Measurements from ENCODE around the gene RTF2. TPM values are rescaled to one million over a fixed set of nuclear protein-coding genes. Genes with fewer than 3 reads are reported as not detected.

The RTF2 gene, protein sequence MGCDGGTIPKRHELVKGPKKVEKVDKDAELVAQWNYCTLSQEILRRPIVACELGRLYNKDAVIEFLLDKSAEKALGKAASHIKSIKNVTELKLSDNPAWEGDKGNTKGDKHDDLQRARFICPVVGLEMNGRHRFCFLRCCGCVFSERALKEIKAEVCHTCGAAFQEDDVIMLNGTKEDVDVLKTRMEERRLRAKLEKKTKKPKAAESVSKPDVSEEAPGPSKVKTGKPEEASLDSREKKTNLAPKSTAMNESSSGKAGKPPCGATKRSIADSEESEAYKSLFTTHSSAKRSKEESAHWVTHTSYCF
- 10 to 100 TPM; 80.8 to 82.7 TPM for total RNA-seq

DNA sequence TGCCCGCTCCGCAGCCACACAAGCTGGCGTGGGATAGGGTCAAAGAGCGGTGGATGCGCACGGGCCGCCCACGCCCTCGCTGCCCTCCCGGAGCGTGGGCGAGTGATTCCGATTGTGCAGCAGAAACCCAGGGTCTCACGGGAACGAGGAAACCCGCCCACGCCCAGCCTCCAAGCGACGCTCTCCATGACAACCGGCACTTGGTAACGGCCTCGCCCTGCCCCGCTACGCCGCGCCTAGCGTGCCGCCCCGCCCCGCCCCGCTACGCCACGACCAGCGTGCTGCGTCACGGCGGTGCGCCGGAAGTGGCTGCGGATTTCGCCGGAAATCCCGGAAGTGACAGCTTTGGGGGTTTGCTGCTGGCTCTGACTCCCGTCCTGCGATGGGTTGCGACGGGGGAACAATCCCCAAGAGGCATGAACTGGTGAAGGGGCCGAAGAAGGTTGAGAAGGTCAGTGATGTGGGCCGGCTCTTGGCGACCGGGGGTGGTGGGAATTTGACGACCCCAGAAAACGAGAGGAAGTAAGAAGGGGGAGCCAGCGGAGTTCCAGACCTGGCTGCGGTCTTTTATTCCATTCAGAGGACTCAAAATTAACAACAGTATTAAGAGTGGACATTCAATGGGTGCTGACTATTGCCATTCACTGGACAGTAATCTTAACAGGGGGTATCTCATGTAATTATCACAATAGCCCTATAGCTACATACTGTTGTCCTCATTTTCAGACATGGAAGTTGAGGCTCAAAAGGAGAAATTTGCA is at the start of gene RTF2:
Gene RTF2 (plus strand): TSS at position 312 of the 761 bp plus-strand sequence. CDS start 71 bp downstream, at position 383.
- H3K4me3 Mint-ChIP-seq: peak within 1 kb of the TSS; percentile 94 to 96
- H3K9me3 Mint-ChIP-seq: no peaks in the 10 kb centered on the region
- peak; percentile 99 to 100 for ATAC-seq (replicated peaks in 1 of 2)
- peak within 1 kb of the TSS; percentile 99 for H3K27ac Mint-ChIP-seq
- DNase-seq: peak; percentile 96 to 98
- H3K36me3 Mint-ChIP-seq (ENCODE audit: insufficient read depth in 2 of 2): peaks cover 4 to 8% of the 10 kb centered on the region in 2 donors
- H3K4me1 Mint-ChIP-seq (ENCODE audit: low read depth): peaks cover 29% of the 10 kb centered on the region
- no peaks in the 10 kb centered on the region for H3K27me3 Mint-ChIP-seq (ENCODE audit: low read depth)

DNA sequence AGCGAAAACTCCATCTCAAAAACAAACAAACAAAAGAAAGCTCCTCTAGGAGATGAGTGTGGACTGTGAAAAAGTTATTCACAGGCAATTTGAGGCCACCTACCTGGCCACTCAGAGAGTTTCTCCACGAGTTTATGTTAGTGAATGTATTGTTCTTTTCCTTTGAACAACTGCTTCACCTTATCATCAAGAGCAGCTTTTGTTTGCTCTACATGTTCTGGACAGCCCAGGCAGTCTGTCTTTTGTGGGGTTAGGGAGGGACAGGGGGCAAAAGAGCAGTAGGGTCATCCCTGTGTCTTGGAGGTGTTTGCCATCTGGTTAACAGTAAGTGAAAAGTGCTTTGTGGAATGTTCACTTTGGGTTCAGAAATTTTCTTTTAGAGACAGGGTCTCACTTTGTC is 48.4 kb upstream of the RTF2 start:
- ATAC-seq (replicated peaks in 1 of 2) (no peak), DNase-seq (no peak)
- no peaks in the 10 kb centered on the region for H3K9me3 Mint-ChIP-seq
- no peak overlapping the region for H3K27ac Mint-ChIP-seq
- peaks cover 74% of the 10 kb centered on the region for H3K4me1 Mint-ChIP-seq (ENCODE audit: low read depth)
- no peak overlapping the region for H3K4me3 Mint-ChIP-seq
- H3K36me3 Mint-ChIP-seq (ENCODE audit: insufficient read depth in 2 of 2): peaks cover 2 to 4% of the 10 kb centered on the region in 2 donors
- H3K27me3 Mint-ChIP-seq (ENCODE audit: low read depth): no peaks in the 10 kb centered on the region

DNA sequence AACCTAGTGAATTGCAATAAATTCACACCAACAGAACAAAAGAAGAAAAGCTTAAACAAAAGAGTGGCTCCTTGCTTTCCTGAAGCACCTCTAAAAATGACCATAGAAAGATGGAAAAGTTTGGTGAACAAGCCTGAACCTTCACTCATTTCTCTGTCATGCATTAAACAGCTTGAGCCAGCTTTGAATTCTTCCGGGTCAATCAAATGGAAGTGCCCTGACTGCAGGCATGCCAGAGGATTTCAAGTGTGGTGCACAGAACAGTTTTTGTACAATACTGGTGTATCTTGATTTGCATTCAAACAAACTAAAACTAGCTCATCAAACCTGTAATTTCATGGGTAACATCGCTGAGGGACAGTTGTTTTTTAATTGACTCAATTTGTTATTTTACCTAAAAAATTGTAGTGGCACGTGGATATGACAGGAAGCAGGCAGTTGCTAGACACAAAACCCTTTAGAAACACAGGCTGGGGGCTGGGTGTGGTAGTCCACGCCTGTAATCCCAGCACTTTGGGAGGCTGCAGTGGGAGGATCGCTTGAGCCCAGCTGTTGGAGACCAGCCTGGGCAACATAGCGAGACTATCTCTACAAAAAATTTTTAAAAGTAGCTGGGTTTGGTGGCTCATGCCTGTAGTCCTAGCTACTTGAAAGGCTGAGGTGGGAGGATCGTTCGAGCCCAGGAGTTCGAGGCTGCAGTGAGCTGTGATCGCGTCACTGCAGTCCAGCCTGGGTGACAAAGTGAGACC is 47.3 kb upstream of the RTF2 start:
- Mint-ChIP-seq H3K4me3 (peak overlapping the region; percentile 37 to 63), H3K9me3 (no peaks in the 10 kb centered on the region)
- no peak for ATAC-seq (replicated peaks in 1 of 2)

DNA sequence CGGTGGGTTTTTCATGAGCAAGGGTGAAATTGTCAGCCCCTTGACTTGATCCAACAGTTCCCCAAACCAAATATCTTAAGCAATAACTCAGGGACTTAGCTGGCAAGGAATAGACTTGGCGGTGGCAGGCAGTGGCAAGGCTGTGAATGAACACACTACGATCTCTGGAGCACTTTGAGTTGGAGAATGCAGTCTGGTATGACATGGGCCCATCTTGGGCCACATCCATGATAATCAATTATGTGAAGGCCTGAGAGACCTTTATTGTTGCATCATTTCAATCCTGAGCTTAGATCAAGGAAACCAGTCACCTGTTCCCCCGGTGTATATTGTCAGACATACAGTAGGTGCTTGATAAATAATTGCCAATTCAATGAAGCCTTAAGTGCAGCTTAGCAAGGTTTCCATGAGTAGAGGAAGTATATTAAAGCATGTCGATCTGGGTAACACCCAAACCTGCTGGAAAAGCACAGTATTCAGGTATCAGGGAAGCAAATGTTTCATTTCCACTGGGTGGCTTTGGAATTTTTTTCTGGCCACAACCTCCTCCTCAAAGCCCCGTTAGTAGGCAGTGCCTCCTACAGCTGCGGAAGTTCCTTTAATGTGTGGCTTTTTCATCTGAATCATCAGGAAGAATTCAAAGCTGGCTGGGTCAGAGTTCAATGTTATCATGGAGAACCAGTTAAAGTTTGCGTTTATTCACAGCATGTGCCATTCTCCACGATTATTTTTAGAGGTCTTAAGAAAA is 46.2 kb upstream of the RTF2 start:
- Mint-ChIP-seq H3K27ac (peak overlapping the region; percentile 76), H3K27me3 (ENCODE audit: low read depth) (no peaks in the 10 kb centered on the region), H3K4me1 (ENCODE audit: low read depth) (peaks cover 60% of the 10 kb centered on the region), H3K4me3 (peak overlapping the region; percentile 3 to 63), H3K9me3 (no peaks in the 10 kb centered on the region), H3K36me3 (ENCODE audit: insufficient read depth in 2 of 2) (peaks cover 2 to 3% of the 10 kb centered on the region in 2 donors)
- no peak for ATAC-seq (replicated peaks in 1 of 2)
- no peak for DNase-seq

More for the DNA sequence above, 47.3 kb upstream of the RTF2 start:
- H3K27ac Mint-ChIP-seq: peak overlapping the region; percentile 82
- H3K36me3 Mint-ChIP-seq (ENCODE audit: insufficient read depth in 2 of 2): peaks cover 2 to 4% of the 10 kb centered on the region in 2 donors
- no peaks in the 10 kb centered on the region for H3K27me3 Mint-ChIP-seq (ENCODE audit: low read depth)
- H3K4me1 Mint-ChIP-seq (ENCODE audit: low read depth): peaks cover 69% of the 10 kb centered on the region
- no peak for DNase-seq

DNA sequence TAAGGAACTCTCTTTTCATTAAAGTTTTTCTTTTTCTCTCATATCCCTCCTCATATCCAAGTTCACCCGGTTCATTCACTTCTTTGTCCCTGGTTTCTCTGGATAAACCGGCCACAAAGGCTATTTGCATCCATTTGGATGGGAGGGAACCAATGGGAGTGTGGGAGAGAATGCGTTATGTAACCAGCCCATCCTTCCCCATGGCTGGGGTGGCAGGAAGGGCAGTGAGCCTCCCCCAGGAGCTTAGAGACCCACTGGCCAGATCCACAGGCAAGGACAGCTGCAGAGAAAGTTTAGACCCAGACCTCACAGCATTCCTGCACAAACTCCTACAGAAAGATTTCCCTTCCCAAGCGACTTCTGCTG is 45.6 kb upstream of the RTF2 start:
- no peaks in the 10 kb centered on the region for H3K27me3 Mint-ChIP-seq (ENCODE audit: low read depth)
- H3K27ac Mint-ChIP-seq: peak overlapping the region; percentile 76
- H3K4me3 Mint-ChIP-seq: peak overlapping the region; percentile 3 to 63
- peaks cover 60% of the 10 kb centered on the region for H3K4me1 Mint-ChIP-seq (ENCODE audit: low read depth)
- ATAC-seq (replicated peaks in 1 of 2): no peak
- no peaks in the 10 kb centered on the region for H3K9me3 Mint-ChIP-seq
- H3K36me3 Mint-ChIP-seq (ENCODE audit: insufficient read depth in 2 of 2): peaks cover 1 to 2% of the 10 kb centered on the region in 2 donors
- no peak for DNase-seq

DNA sequence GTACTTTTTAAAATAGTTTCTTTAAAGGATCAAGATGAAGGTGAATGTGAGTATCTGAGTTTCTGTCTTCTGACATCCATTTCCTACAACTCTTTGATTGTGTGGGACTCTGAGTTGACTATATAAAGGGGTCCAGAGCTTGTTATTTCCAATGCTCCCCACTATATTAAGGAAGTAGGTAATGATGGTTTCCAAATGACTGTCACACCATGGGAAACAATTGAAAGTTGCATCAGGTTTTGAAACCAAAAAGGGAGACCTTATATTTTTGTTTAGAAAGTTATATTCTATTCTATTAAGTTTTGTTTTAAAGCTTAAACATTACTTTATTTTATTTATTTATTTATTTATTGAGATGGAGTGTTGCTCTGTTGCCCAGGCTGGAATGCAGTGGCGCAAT is 45.2 kb upstream of the RTF2 start:
- no peak for DNase-seq
- ATAC-seq (replicated peaks in 1 of 2): no peak
- Mint-ChIP-seq H3K27ac (peak overlapping the region; percentile 76), H3K27me3 (ENCODE audit: low read depth) (no peaks in the 10 kb centered on the region), H3K36me3 (ENCODE audit: insufficient read depth in 2 of 2) (peaks cover 1 to 2% of the 10 kb centered on the region in 2 donors), H3K4me3 (peak overlapping the region in 1 of 2 donors; percentile 24), H3K9me3 (no peaks in the 10 kb centered on the region), H3K4me1 (ENCODE audit: low read depth) (peaks cover 60% of the 10 kb centered on the region)

DNA sequence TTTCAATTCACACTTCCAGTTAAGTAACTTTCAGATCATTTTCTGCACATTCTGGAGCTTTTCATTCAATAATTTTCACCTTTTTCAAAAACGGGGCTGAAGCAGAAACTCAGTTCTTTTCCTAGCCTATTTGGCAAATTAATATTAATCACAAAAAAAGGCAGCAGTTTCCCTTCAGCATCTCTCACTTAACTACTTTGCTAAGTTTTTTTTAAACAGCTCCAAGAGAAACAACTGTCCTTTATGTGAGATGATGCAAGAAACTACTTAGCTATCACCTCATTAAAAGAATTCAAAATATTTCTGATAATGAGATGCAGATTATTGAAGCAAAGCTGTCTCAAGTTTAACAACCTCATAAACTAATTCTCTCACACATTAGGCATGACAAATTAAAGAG is 44.5 kb upstream of the RTF2 start:
- Mint-ChIP-seq H3K27me3 (ENCODE audit: low read depth) (no peaks in the 10 kb centered on the region), H3K9me3 (no peaks in the 10 kb centered on the region), H3K4me1 (ENCODE audit: low read depth) (peaks cover 59% of the 10 kb centered on the region), H3K4me3 (no peak overlapping the region), H3K36me3 (ENCODE audit: insufficient read depth in 2 of 2) (peaks cover under 1 to 1% of the 10 kb centered on the region in 2 donors), H3K27ac (no peak overlapping the region)
- ATAC-seq (replicated peaks in 1 of 2) (no peak), DNase-seq (no peak)

DNA sequence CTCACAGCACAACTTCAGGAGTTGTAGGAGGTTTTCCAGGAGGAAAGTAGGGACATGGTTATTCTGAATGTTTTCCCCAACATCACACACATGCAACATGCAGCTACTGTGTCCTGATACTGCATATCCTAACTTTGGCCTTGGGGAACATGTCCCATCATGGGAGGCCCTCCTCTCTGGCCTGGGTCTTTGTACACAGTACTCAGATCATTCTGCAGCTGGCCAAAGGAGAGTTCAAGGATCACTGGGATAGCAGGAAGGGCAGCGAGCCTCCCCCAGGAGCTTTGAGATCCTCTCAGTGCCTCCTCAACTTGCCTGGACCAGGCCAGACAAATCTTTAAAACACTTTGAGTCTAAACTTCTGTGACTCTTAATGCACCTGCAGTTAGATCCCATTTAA is 43.5 kb upstream of the RTF2 start:
- Mint-ChIP-seq H3K27ac (no peak overlapping the region), H3K4me1 (ENCODE audit: low read depth) (peaks cover 64% of the 10 kb centered on the region), H3K9me3 (no peaks in the 10 kb centered on the region)

DNA sequence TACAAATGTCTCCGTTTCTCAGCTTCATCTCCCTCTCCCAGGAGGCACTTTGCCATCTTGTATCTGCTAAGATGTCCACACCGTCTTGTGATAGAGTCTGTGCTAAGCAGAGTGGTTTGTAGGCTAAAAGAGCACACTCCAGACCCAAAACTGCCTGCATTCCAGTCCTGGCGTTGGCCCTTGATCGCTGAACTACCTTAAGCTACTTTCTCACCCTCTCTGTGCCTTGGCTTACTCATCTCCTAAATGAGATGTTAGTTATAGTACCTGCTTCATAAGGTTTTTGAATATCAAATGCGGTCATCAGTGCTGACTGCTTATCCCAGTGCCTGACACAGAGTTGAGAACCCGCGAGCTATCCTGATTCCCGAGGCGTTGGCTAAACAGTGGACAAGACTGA is 42.4 kb upstream of the RTF2 start:
- no peak overlapping the region for H3K4me3 Mint-ChIP-seq
- no peak for ATAC-seq (replicated peaks in 1 of 2)
- H3K4me1 Mint-ChIP-seq (ENCODE audit: low read depth): peaks cover 69% of the 10 kb centered on the region
- H3K9me3 Mint-ChIP-seq: no peaks in the 10 kb centered on the region
- no peak for DNase-seq
- H3K36me3 Mint-ChIP-seq (ENCODE audit: insufficient read depth in 2 of 2): peaks cover 0 to 5% of the 10 kb centered on the region in 2 donors
- H3K27ac Mint-ChIP-seq: no peak overlapping the region
- H3K27me3 Mint-ChIP-seq (ENCODE audit: low read depth): no peaks in the 10 kb centered on the region

More for the DNA sequence above, 43.5 kb upstream of the RTF2 start:
- Mint-ChIP-seq H3K36me3 (ENCODE audit: insufficient read depth in 2 of 2) (peaks cover 0 to 5% of the 10 kb centered on the region in 2 donors), H3K27me3 (ENCODE audit: low read depth) (no peaks in the 10 kb centered on the region), H3K4me3 (no peak overlapping the region)
- ATAC-seq (replicated peaks in 1 of 2) (no peak), DNase-seq (no peak)

DNA sequence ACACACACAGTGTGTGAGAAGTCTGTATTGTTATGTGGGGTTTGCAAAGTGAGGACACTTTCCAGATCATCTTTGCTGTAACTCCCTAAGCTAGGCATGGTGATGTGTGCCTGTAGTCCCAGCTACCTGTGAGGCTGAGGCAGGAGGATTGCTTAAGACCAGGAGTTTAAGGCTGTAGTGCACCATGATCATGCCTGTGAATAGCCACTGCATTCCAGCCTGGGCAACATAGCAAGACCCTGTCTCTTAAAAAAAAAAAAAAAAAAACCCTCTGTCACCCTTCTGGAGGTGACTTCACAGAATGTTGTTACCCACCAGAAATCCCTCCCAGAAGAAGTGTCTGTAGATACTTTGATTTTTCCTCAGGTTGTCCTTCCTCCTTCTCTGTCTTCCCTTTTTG is 41.5 kb upstream of the RTF2 start:
- DNase-seq (no peak), ATAC-seq (replicated peaks in 1 of 2) (no peak)
- Mint-ChIP-seq H3K4me3 (no peak overlapping the region), H3K9me3 (no peaks in the 10 kb centered on the region), H3K4me1 (ENCODE audit: low read depth) (peaks cover 60% of the 10 kb centered on the region), H3K27ac (no peak overlapping the region), H3K36me3 (ENCODE audit: insufficient read depth in 2 of 2) (peaks cover 0 to 5% of the 10 kb centered on the region in 2 donors), H3K27me3 (ENCODE audit: low read depth) (no peaks in the 10 kb centered on the region)

DNA sequence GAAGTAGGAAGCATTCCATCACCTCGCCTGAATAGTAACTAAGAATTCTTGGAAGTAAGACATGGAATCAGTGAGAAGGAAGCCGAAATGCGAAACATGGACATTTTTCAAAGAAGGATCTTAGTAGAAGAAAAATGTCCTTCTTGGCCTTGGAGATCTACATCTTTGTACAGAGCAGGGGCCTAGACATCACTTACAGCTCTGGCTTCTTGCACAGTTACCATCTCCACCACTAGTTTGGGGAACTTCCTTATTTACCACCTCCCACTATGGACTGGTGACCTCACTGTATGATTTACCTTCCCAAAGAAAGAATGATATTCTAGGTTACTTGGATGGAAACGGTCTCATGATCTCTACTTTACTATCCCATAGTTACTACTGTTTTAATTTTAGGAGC is 40.6 kb upstream of the RTF2 start:
- H3K4me3 Mint-ChIP-seq: peak overlapping the region in 1 of 2 donors; percentile 8
- H3K27ac Mint-ChIP-seq: peak overlapping the region; percentile 2
- no peak for ATAC-seq (replicated peaks in 1 of 2)
- peaks cover 0 to 5% of the 10 kb centered on the region in 2 donors for H3K36me3 Mint-ChIP-seq (ENCODE audit: insufficient read depth in 2 of 2)
- peaks cover 51% of the 10 kb centered on the region for H3K4me1 Mint-ChIP-seq (ENCODE audit: low read depth)
- no peak for DNase-seq
- no peaks in the 10 kb centered on the region for H3K27me3 Mint-ChIP-seq (ENCODE audit: low read depth)
- no peaks in the 10 kb centered on the region for H3K9me3 Mint-ChIP-seq

DNA sequence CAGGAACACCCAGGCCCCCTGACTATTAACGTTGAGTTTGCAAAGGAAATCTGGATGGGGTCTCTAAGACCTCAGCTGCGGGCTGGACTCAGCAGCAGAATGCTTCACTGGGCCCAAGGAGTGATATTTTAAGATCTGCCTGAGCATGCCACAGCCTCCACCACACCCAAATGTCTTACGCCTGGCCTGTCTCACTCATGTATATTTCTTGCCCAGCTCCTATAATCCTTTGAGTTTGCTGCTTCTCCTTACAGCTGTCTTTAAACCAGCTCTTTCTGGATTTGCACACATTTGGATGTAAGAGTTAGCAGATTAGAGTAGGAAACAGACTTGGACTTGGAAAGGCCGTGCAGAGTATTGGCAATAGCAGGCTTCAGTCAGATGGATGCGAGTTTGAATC is 40.0 kb upstream of the RTF2 start:
- H3K9me3 Mint-ChIP-seq: no peaks in the 10 kb centered on the region
- DNase-seq: no peak
- no peak overlapping the region for H3K4me3 Mint-ChIP-seq
- ATAC-seq (replicated peaks in 1 of 2): no peak
- H3K4me1 Mint-ChIP-seq (ENCODE audit: low read depth): peaks cover 53% of the 10 kb centered on the region
- H3K27me3 Mint-ChIP-seq (ENCODE audit: low read depth): no peaks in the 10 kb centered on the region
- peak overlapping the region; percentile 35 for H3K27ac Mint-ChIP-seq
- H3K36me3 Mint-ChIP-seq (ENCODE audit: insufficient read depth in 2 of 2): peaks cover 0 to 5% of the 10 kb centered on the region in 2 donors
